Esophagus squamous epithelium (tissue), 5 donors: ENCODE results near the gene CNTNAP5. TPM values are rescaled to one million over a fixed set of nuclear protein-coding genes. Genes with fewer than 3 reads are reported as not detected.

Source experiments
- DNase-seq: peaks from one replicate; lab custom pipeline; 2025; lab: John Stamatoyannopoulos, UW
- H3K27ac ChIP-seq, 4 donors: fragments of 200-600 bp; sonication (generic); one replicate each; pipeline ENCODE4 v1.5.1; 2016 to 2019; ENCODE audit warnings: mild to moderate bottlenecking in 1 of 4
- H3K27me3 ChIP-seq, 4 donors: fragments of 200-600 bp; sonication (generic); 1 replicate in 3 of 4; 2 replicates in 1 of 4; pipeline versions ENCODE4 v1.5.1 to v1.6.0; 2017 to 2021; ENCODE audit warnings: antibody characterized with exemption in 1 of 4
- H3K36me3 ChIP-seq, 3 donors: fragments of 200-600 bp; sonication (generic); one replicate each; pipeline ENCODE4 v1.5.1; 2016 to 2019
- H3K4me1 ChIP-seq, 3 donors: fragments of 200-600 bp; sonication (generic); one replicate each; pipeline ENCODE4 v1.5.1; 2017 to 2019
- H3K4me3 ChIP-seq, 4 donors: fragments of 200-600 bp; sonication (generic); 1 replicate in 3 of 4; 2 replicates in 1 of 4; pipeline ENCODE4 v1.5.1; 2016 to 2019; ENCODE audit warnings: mild to moderate bottlenecking in 2 of 4, moderate library complexity in 1 of 4
- H3K9me3 ChIP-seq, 3 donors: fragments of 200-600 bp; sonication (generic); one replicate each; pipeline ENCODE4 v1.5.1; 2016 to 2019
- CTCF ChIP-seq, 6 experiments: fragments of 450-650 bp in 4 of 6; fragments of 200-600 bp in 2 of 6; sonication (generic) in 2 of 6; IDR thresholded peaks; one replicate each; pipeline ENCODE4 v1.5.1; 2016 to 2019; ENCODE audit warnings: antibody characterized with exemption in 6 of 6, mild to moderate bottlenecking in 4 of 6, moderate library complexity in 4 of 6
- POLR2A ChIP-seq, 4 donors: fragments of 450-650 bp; IDR thresholded peaks; one replicate each; pipeline ENCODE4 v1.6.1; 2017; ENCODE audit warnings: antibody characterized with exemption in 4 of 4, mild to moderate bottlenecking in 4 of 4, moderate library complexity in 3 of 4
- WGBS, 2 donors: methylation state at CpG; one replicate each; pipeline ENCODE4 v1.1.5; 2018; 5-methylcytosine and 5-hydroxymethylcytosine counted together
- intact Hi-C: fragments of 100-400 bp; cut with DNase I; formaldehyde crosslinking; loops from one replicate; pipeline ENCODE4 v1.15.0; 2022
- total RNA-seq, 4 donors: library from RNA; depleted of rRNA; stranded (reverse); fragments of >200 nt; gene quantifications; one replicate each; pipeline ENCODE4 v1.1.0, GENCODE V29; 2016
- donor health status: DM: yes; HTN: yes; CAD: no.

Gene CNTNAP5
- total RNA-seq, 4 donors from 2014 or later = not detected

GRCh38 chr2:124762388-124762787 is 737.3 kb downstream of the CNTNAP5 start:
- TF ChIP-seq CTCF (IDR thresholded peaks at IDR 0.05) (no peak), POLR2A (IDR thresholded peaks at IDR 0.05) (no peak)
- 33 to 50% methylated on average over 1 of the region's 1 CpG for WGBS, 2 donors
- H3K4me3 ChIP-seq = no peak overlapping the region
- no peaks in the 10 kb centered on the region for H3K36me3 ChIP-seq
- DNase-seq = no peak
- H3K4me1 ChIP-seq = no peaks in the 10 kb centered on the region
- intact Hi-C loops = no loop called here
- no peak overlapping the region for H3K27ac ChIP-seq
- H3K27me3 ChIP-seq = no peaks in the 10 kb centered on the region
- no peaks in the 10 kb centered on the region for H3K9me3 ChIP-seq

- Histone ChIP-seq H3K4me1 (no peaks in the 10 kb centered on the region), H3K36me3 (no peaks in the 10 kb centered on the region), H3K27ac (no peak overlapping the region), H3K27me3 (no peaks in the 10 kb centered on the region), H3K4me3 (no peak overlapping the region), H3K9me3 (no peaks in the 10 kb centered on the region)
- WGBS, 2 donors = 85% methylated on average over 9 of the region's 9 CpGs
- no peak for DNase-seq
- intact Hi-C loops = no loop called here
- TF ChIP-seq POLR2A (IDR thresholded peaks at IDR 0.05) (no peak), CTCF (IDR thresholded peaks at IDR 0.05) (no peak)
Measured at GRCh38 chr2:124763611-124764010, 738.5 kb downstream of the CNTNAP5 start.

GRCh38 chr2:124774781-124775180 is 749.7 kb downstream of the CNTNAP5 start:
- 77 to 87% methylated on average over 5 of the region's 5 CpGs for WGBS, 2 donors
- H3K27me3 ChIP-seq = no peaks in the 10 kb centered on the region
- no peaks in the 10 kb centered on the region for H3K4me1 ChIP-seq
- no peak overlapping the region for H3K27ac ChIP-seq
- H3K36me3 ChIP-seq = no peaks in the 10 kb centered on the region
- DNase-seq = no peak
- intact Hi-C loops = no loop called here
- H3K9me3 ChIP-seq = no peaks in the 10 kb centered on the region
- H3K4me3 ChIP-seq = no peak overlapping the region
- TF ChIP-seq CTCF (IDR thresholded peaks at IDR 0.05) (no peak), POLR2A (IDR thresholded peaks at IDR 0.05) (no peak)

GRCh38 chr2:124776332-124776731 is 751.2 kb downstream of the CNTNAP5 start:
- Histone ChIP-seq H3K4me1 (no peaks in the 10 kb centered on the region), H3K4me3 (no peak overlapping the region), H3K27me3 (no peaks in the 10 kb centered on the region), H3K27ac (no peak overlapping the region), H3K36me3 (no peaks in the 10 kb centered on the region), H3K9me3 (no peaks in the 10 kb centered on the region)
- intact Hi-C loops = no loop called here
- no peak for DNase-seq
- TF ChIP-seq CTCF (IDR thresholded peaks at IDR 0.05) = no peak
- no peak for TF ChIP-seq POLR2A (IDR thresholded peaks at IDR 0.05)
- 67 to 68% methylated on average over 3 of the region's 3 CpGs for WGBS, 2 donors

GRCh38 chr2:124778076-124778475 is 753.0 kb downstream of the CNTNAP5 start:
- intact Hi-C loops = no loop called here
- Histone ChIP-seq H3K36me3 (no peaks in the 10 kb centered on the region), H3K4me3 (no peak overlapping the region), H3K4me1 (no peaks in the 10 kb centered on the region), H3K9me3 (no peaks in the 10 kb centered on the region), H3K27me3 (no peaks in the 10 kb centered on the region), H3K27ac (no peak overlapping the region)
- WGBS, 2 donors = 70 to 75% methylated on average over 2 of the region's 2 CpGs
- TF ChIP-seq CTCF (IDR thresholded peaks at IDR 0.05) = no peak
- DNase-seq = no peak
